ENCODE measurements around the gene CATSPER3.

Gene CATSPER3

GRCh38 chr5:135011355-135012032 lies 43.8 kb downstream of the CATSPER3 start:
- Histone ChIP-seq H3K4me1 (no peaks in the 10 kb centered on the region), H3K9ac (no peak overlapping the region), H3K27me3 (no peaks in the 10 kb centered on the region), H3K4me3 (no peak overlapping the region), H4K20me1 (no peaks in the 10 kb centered on the region; a peak in 1 of 22 replicates), H3K27ac (no peak overlapping the region), H3K4me2 (no peak overlapping the region), H3K9me3 (replicated peaks in 1 of 11) (no peaks in the 10 kb centered on the region), H3K36me3 (peaks cover 0 to 9% (median 0%) of the 10 kb centered on the region in 11 experiments; a peak in 2 of 22 replicates)
- TF ChIP-seq Cebpa-rat (IDR thresholded peaks at IDR 0.05), result no peak

GRCh38 chr5:135012033-135012588 lies 44.4 kb downstream of the CATSPER3 start:
- H3K27me3 ChIP-seq, result no peaks in the 10 kb centered on the region
- no peak overlapping the region for H3K4me2 ChIP-seq
- H3K36me3 ChIP-seq, result peaks cover 0 to 9% (median 0%) of the 10 kb centered on the region in 11 experiments; a peak in 2 of 22 replicates
- H3K4me3 ChIP-seq, result no peak overlapping the region
- no peaks in the 10 kb centered on the region for H3K9me3 ChIP-seq (replicated peaks in 1 of 11)
- H3K27ac ChIP-seq, result no peak overlapping the region
- H3K9ac ChIP-seq, result no peak overlapping the region
- no peak for TF ChIP-seq Cebpa-rat (IDR thresholded peaks at IDR 0.05)
- H3K4me1 ChIP-seq, result no peaks in the 10 kb centered on the region
- H4K20me1 ChIP-seq, result no peaks in the 10 kb centered on the region; a peak in 1 of 22 replicates

GRCh38 chr5:135012951-135013391 lies 45.3 kb downstream of the CATSPER3 start:
- H3K36me3 ChIP-seq, result peaks cover 0 to 9% (median 0%) of the 10 kb centered on the region in 11 experiments; a peak in 2 of 22 replicates
- TF ChIP-seq Cebpa-rat (IDR thresholded peaks at IDR 0.05), result no peak

DNA sequence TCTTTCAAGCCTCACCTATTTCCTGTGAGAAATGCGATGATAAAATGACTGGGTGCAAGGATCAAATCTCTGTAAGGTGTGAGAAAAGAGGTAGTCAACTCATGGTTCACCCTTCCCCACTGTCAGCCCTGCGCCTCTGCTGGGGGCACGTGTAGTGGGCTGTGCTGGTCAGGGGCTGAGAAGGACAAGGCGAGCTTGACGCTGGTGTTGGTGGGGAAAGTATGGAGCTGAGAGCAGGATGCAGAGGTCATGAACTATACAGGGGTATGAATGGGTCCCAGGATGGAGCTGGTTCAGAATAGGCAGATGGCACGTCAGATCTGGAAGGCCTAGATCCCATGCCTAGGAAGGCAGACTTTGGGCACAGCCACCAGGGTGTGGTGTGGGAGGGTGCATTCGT lies 45.7 kb downstream of the CATSPER3 start:
- H3K27me3 ChIP-seq, result no peaks in the 10 kb centered on the region
- no peak overlapping the region for H3K4me2 ChIP-seq
- peaks cover 0 to 9% (median 0%) of the 10 kb centered on the region in 11 experiments; a peak in 2 of 22 replicates for H3K36me3 ChIP-seq
- no peak for TF ChIP-seq Cebpa-rat (IDR thresholded peaks at IDR 0.05)
- H3K4me3 ChIP-seq, result no peak overlapping the region
- no peak overlapping the region for H3K27ac ChIP-seq
- no peaks in the 10 kb centered on the region for H3K4me1 ChIP-seq
- no peaks in the 10 kb centered on the region; a peak in 1 of 22 replicates for H4K20me1 ChIP-seq
- no peak overlapping the region for H3K9ac ChIP-seq
- H3K9me3 ChIP-seq (replicated peaks in 1 of 11), result no peaks in the 10 kb centered on the region

More at GRCh38 chr5:135012951-135013391, 45.3 kb downstream of the CATSPER3 start:
- Histone ChIP-seq H3K27ac (no peak overlapping the region), H3K4me1 (no peaks in the 10 kb centered on the region), H3K4me3 (no peak overlapping the region), H3K4me2 (no peak overlapping the region), H4K20me1 (no peaks in the 10 kb centered on the region; a peak in 1 of 22 replicates), H3K9me3 (replicated peaks in 1 of 11) (no peaks in the 10 kb centered on the region), H3K27me3 (no peaks in the 10 kb centered on the region), H3K9ac (no peak overlapping the region)

DNA sequence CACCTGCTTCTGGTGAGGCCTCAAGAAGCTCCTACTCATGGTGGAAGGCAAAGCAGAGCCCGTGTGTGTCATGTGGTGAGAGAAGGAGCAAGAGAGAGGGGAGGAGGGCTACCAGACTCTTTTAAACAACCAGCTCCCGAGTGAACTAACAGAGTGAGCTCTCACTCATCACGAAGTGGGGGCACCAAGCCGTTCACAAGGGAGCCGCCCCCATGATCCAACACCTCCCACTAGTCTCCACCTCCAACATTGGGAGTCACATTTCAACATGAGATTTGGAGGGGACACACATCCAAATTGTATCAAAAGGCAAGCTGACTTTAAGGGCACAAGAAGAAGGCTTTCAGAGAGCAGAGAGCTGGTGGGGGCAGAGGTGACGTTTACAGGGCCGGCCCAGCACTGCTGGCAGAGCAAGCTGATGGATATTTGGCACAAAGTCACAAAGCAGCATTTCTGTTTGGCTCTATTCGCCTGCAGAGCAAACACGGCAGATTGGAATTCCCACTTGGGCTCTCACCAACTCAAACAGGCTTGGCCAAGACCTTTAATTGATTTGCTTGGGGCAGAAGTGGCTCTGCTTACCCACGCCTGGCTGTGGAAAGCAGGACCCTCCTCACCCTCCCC lies 46.4 kb downstream of the CATSPER3 start:
- H3K27ac ChIP-seq, result no peak overlapping the region
- H3K27me3 ChIP-seq, result no peaks in the 10 kb centered on the region
- TF ChIP-seq Cebpa-rat (IDR thresholded peaks at IDR 0.05), result no peak
- H3K4me1 ChIP-seq, result no peaks in the 10 kb centered on the region
- H3K9ac ChIP-seq, result no peak overlapping the region
- H3K4me3 ChIP-seq, result no peak overlapping the region
- H4K20me1 ChIP-seq, result no peaks in the 10 kb centered on the region; a peak in 1 of 22 replicates
- no peak overlapping the region for H3K4me2 ChIP-seq
- peaks cover 0 to 9% (median 0%) of the 10 kb centered on the region in 11 experiments; a peak in 1 of 22 replicates for H3K36me3 ChIP-seq
- H3K9me3 ChIP-seq (replicated peaks in 1 of 11), result no peaks in the 10 kb centered on the region

DNA sequence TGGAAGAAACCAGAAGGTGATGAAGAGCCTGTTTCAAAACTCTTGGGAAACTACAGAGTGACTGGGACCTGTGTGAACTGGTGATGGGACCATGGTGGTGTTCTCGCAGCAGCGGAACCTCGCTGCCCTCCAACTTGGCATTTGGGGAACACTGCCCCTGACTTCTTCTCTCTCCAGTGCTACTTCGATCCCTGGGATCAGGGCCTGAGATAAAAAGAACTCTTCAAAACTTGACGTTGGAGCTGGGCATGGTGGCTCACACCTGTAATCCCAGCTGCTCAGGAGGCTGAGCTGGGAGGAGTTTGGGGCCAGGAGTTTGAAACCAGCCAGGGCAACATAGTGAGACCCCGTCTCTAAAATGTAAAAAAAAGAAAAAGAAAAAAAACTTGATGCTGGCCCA lies 48.2 kb downstream of the CATSPER3 start:
- H3K4me2 ChIP-seq, result no peak overlapping the region
- H3K36me3 ChIP-seq, result peaks cover 0 to 9% (median 0%) of the 10 kb centered on the region in 11 experiments; a peak in 1 of 22 replicates
- no peak for TF ChIP-seq Cebpa-rat (IDR thresholded peaks at IDR 0.05)
- H3K9me3 ChIP-seq (replicated peaks in 1 of 11), result no peaks in the 10 kb centered on the region
- no peaks in the 10 kb centered on the region for H3K27me3 ChIP-seq
- H3K4me1 ChIP-seq, result no peaks in the 10 kb centered on the region
- no peaks in the 10 kb centered on the region for H4K20me1 ChIP-seq
- H3K27ac ChIP-seq, result no peak overlapping the region
- no peak overlapping the region for H3K9ac ChIP-seq
- no peak overlapping the region for H3K4me3 ChIP-seq

DNA sequence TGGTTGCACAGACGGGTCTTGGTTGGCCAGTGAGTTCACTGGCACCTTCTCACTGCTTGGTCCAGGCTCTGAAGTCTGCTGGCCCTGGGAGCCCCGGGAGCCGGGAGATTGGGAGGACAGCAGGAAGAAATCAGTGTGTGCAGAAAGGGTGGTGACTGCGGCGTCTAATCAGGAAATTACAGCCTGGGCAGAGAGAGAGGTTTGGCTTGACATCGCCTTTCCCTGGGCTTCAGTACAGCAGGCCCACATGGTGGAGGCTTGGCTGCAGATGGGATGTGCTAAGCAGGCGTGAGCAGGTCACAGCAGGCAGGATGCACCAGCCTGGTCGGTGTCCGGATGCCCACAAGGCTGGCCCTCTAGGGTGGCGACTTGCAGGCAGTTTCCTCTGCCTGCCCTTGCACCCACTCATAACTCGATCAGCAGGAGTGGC lies 49.2 kb downstream of the CATSPER3 start:
- no peak overlapping the region for H3K4me3 ChIP-seq
- H3K36me3 ChIP-seq, result peaks cover 0 to 2% (median 0%) of the 10 kb centered on the region in 11 experiments; a peak in 1 of 22 replicates
- no peak overlapping the region for H3K27ac ChIP-seq
- TF ChIP-seq Cebpa-rat (IDR thresholded peaks at IDR 0.05), result no peak
- H3K9ac ChIP-seq, result no peak overlapping the region
- H3K27me3 ChIP-seq, result no peaks in the 10 kb centered on the region
- no peaks in the 10 kb centered on the region for H3K4me1 ChIP-seq
- no peaks in the 10 kb centered on the region for H4K20me1 ChIP-seq
- H3K4me2 ChIP-seq, result no peak overlapping the region
- H3K9me3 ChIP-seq (replicated peaks in 1 of 11), result no peaks in the 10 kb centered on the region

DNA sequence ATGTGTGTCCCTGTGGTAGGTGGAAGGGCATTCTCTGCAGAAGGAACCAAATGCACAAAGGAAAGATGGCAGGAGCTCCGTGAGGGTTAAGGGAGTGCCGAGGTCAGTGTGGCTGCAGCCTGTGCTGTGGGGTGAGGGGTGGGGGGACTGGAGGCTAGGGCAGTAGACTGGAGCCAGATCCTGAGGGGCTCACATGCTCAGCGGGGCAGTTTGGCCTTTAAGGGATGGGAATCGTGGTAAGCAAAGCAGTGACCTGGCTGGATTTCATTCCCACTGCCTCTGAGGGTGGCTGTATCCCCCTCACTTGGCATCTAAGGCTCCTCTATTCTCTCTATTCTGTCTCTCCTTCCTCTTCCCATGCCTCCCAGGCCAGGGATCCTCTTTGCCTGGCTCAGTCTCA lies 50.8 kb downstream of the CATSPER3 start:
- Histone ChIP-seq H3K4me1 (no peaks in the 10 kb centered on the region), H3K9ac (no peak overlapping the region), H3K36me3 (no peaks in the 10 kb centered on the region), H3K4me2 (no peak overlapping the region), H3K27me3 (no peaks in the 10 kb centered on the region), H4K20me1 (no peaks in the 10 kb centered on the region), H3K9me3 (replicated peaks in 1 of 11) (no peaks in the 10 kb centered on the region), H3K4me3 (no peak overlapping the region), H3K27ac (no peak overlapping the region)
- no peak for TF ChIP-seq Cebpa-rat (IDR thresholded peaks at IDR 0.05)

DNA sequence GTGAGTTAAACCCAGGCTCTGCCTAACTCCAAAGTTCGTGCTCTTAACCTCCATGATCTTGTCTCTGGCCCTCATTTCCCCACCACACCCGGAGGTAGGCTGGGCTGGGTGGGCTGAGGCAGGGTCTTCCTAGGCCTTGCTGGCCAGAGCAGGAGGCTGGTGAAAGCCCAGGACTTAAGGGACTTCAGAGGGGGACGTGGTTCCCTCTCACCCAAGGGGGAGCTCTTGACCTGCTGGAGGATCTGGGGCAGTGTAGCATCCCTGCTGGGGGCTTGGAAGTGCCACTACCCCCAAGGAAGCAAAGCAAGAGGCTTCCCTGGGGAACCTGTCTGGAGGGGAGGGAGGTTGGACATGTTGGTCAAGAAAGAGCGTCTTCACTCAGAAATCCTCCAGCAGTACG lies 51.6 kb downstream of the CATSPER3 start:
- no peaks in the 10 kb centered on the region for H4K20me1 ChIP-seq
- H3K9ac ChIP-seq, result no peak overlapping the region
- no peak overlapping the region for H3K4me2 ChIP-seq
- H3K36me3 ChIP-seq, result no peaks in the 10 kb centered on the region
- no peak overlapping the region for H3K27ac ChIP-seq
- no peak overlapping the region for H3K4me3 ChIP-seq
- no peaks in the 10 kb centered on the region for H3K9me3 ChIP-seq (replicated peaks in 1 of 11)
- no peaks in the 10 kb centered on the region for H3K4me1 ChIP-seq
- no peaks in the 10 kb centered on the region for H3K27me3 ChIP-seq
- TF ChIP-seq Cebpa-rat (IDR thresholded peaks at IDR 0.05), result no peak
